PFSK-1 (cell line): ENCODE data around the gene LTBP3.

ENCODE experiments used
- POLR2AphosphoS5 ChIP-seq: IDR thresholded peaks from 2 replicates; pipeline ENCODE4 v1.6.1; 2012; ENCODE audit warnings: low read depth, mild to moderate bottlenecking, control low read depth, low read length, moderate library complexity
- REST ChIP-seq, 2 experiments: IDR thresholded peaks; 2 replicates each; pipeline versions ENCODE4 v1.6.1 to v1.8.0; 2011 to 2012; ENCODE audit warnings: low read depth in 2 of 2, low read length in 2 of 2, control low read depth in 1 of 2, inconsistent platforms in 1 of 2, mild to moderate bottlenecking in 1 of 2, moderate library complexity in 1 of 2; ENCODE audit not compliant: insufficient read depth in 1 of 2
- SIN3A ChIP-seq: IDR thresholded peaks from 2 replicates; pipeline ENCODE4 v1.6.1; 2012; ENCODE audit warnings: mild to moderate bottlenecking, low read length, moderate library complexity, borderline replicate concordance; ENCODE audit not compliant: insufficient read depth
- TAF1 ChIP-seq: IDR thresholded peaks from 2 replicates; pipeline ENCODE4 v1.6.1; 2012; ENCODE audit warnings: low read length, control low read depth, borderline replicate concordance; ENCODE audit not compliant: insufficient read depth

GRCh38 chr11:65536412-65537295 is 21.5 kb downstream of the LTBP3 start:
- TF ChIP-seq TAF1, result no peak
- no peak for TF ChIP-seq POLR2AphosphoS5
- TF ChIP-seq REST (IDR thresholded peaks at IDR 0.05; ENCODE audit: insufficient read depth in 1 of 2, low read depth in 2 of 2, low read length in 2 of 2), result no peak
- TF ChIP-seq SIN3A, result no peak
